Natural killer cell treated with Interleukin-12 subunit alpha and Interleukin-12 subunit beta and Interleukin-15 and Interleukin-18, amount 100 ng/mL, for 72 hours (primary cell): ENCODE measurements around the gene SLC24A4. TPM values are rescaled to one million over a fixed set of nuclear protein-coding genes. Genes with fewer than 3 reads are reported as not detected.

Experiments
- ATAC-seq, 2 donors: fragments of 150-1000 bp; cut with Tn5 transposase in 1 of 2; sonication (Bioruptor Pico), chemical (Tn5 transposase) in 1 of 2; 2 replicates each; pipeline ENCODE4 v1.10.0; 2021
- DNase-seq: peaks from one replicate; pipeline ENCODE4 v3.0.0; 2022; ENCODE audit warnings: low spot score
- H3K27ac Mint-ChIP-seq, 2 donors: 1 replicate in 1 of 2; 2 replicates in 1 of 2; pipeline ENCODE4 v1.8.0; 2022; ENCODE audit warnings: mixed read lengths in 2 of 2, mild to moderate bottlenecking in 1 of 2, moderate library complexity in 1 of 2
- H3K27me3 Mint-ChIP-seq, 2 donors: 1 replicate in 1 of 2; 2 replicates in 1 of 2; pipeline ENCODE4 v1.8.0; 2022; ENCODE audit warnings: mixed read lengths in 2 of 2
- H3K36me3 Mint-ChIP-seq: one replicate; pipeline ENCODE4 v1.8.0; 2022; ENCODE audit warnings: mixed read lengths
- H3K4me1 Mint-ChIP-seq, 2 donors: 1 replicate in 1 of 2; 2 replicates in 1 of 2; pipeline ENCODE4 v1.8.0; 2022; ENCODE audit warnings: low read depth in 2 of 2, mixed read lengths in 2 of 2, mild to moderate bottlenecking in 1 of 2
- H3K4me3 Mint-ChIP-seq: one replicate; pipeline ENCODE4 v1.8.0; 2022; ENCODE audit warnings: mixed read lengths
- H3K9me3 Mint-ChIP-seq: 2 replicates; pipeline ENCODE4 v1.8.0; 2022; ENCODE audit warnings: mixed read lengths
- total RNA-seq, 2 donors: library from RNA; stranded (reverse); gene quantifications; one replicate each; pipeline ENCODE4 v1.2.3, GENCODE V29; 2022

SLC24A4 gene
- total RNA-seq, 2 donors from 2014 or later: 0.17 to 0.36 TPM

DNA sequence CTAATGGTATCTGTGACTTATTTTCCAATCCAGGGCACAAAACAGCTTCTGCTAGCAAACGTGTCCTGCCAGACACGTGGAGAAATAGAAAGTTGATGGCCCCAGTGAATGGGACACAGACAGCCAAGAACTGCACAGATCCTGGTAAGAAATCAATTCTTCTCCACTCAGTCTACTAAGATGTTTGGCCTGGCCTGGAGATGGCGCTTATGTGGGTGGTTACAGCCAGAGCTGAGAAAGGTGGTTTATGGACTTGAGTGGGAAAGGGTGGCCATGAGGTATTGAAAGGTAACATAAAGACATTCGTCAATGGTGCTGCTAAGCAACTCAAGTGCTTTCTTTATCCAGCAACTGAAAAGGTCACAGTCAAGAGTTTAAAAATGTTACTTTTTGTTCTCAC is 2.9 kb downstream of the SLC24A4 start:
- no peak overlapping the region for H3K27ac Mint-ChIP-seq
- ATAC-seq: no peak
- H3K27me3 Mint-ChIP-seq: peaks cover 29 to 37% of the 10 kb centered on the region in 2 donors

DNA sequence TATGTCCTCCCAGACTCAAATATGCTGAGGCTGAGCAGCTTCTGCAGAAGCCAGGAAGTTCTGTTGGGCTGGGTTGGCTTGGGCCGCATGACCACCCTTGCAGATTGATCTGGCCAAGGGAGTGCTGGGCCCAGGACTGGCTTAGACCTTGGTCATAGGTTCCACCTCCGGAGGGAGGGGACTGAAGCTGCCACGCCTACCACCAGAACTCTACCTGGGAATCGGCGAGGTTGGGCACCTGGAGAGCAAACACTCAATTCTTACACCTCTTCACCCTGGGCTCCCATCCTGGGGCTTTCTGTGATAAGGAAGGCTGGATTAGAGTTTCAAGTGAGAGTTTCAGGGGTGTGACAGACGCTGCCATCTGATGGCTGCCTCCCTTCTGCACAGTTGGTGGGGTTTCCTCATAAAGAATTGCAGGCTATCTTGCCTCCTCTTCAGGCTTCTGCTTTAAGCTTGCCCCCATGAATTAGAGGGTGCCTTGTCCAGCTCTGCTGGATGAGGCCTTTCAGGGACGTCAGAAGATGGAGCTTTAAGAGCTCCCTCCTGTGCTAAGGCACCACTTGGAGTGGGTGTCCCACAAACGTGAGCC is 5.8 kb downstream of the SLC24A4 start:
- no peak for DNase-seq
- H3K27ac Mint-ChIP-seq: no peak overlapping the region
- no peaks in the 10 kb centered on the region for H3K9me3 Mint-ChIP-seq
- no peaks in the 10 kb centered on the region for H3K36me3 Mint-ChIP-seq
- peak in 1 of 2 donors; percentile 41 for ATAC-seq
- no peak overlapping the region for H3K4me3 Mint-ChIP-seq
- H3K4me1 Mint-ChIP-seq: no peaks in the 10 kb centered on the region
- H3K27me3 Mint-ChIP-seq: peaks cover 15 to 19% of the 10 kb centered on the region in 2 donors

More for the DNA sequence above, 2.9 kb downstream of the SLC24A4 start:
- Mint-ChIP-seq H3K36me3 (no peaks in the 10 kb centered on the region), H3K9me3 (no peaks in the 10 kb centered on the region), H3K4me1 (peaks cover 0 to 3% of the 10 kb centered on the region in 2 donors), H3K4me3 (no peak overlapping the region)
- no peak for DNase-seq

DNA sequence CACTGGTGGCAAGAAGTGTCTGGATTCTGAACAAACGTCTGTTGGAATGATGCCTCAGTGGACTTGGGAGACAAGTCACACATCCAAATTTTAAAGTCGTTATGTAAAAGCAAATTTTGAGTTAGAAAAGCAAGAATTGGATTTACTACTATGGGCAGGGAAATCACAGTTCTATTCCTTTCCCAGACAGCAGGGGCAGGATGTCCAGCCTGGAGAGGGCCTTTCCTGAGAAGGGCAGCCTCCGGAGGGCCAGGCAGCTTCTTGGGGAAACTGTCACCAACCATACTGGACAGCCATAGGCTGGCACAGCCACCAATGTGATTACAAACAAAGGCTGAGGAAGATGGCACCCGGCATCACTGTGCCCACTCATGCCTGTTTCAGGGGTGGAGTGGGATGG is 11.1 kb downstream of the SLC24A4 start:
- Mint-ChIP-seq H3K36me3 (no peaks in the 10 kb centered on the region), H3K4me1 (no peaks in the 10 kb centered on the region), H3K27me3 (peaks cover 4 to 5% of the 10 kb centered on the region in 2 donors), H3K27ac (no peak overlapping the region), H3K9me3 (no peaks in the 10 kb centered on the region), H3K4me3 (no peak overlapping the region)
- no peak for ATAC-seq
- DNase-seq: no peak

DNA sequence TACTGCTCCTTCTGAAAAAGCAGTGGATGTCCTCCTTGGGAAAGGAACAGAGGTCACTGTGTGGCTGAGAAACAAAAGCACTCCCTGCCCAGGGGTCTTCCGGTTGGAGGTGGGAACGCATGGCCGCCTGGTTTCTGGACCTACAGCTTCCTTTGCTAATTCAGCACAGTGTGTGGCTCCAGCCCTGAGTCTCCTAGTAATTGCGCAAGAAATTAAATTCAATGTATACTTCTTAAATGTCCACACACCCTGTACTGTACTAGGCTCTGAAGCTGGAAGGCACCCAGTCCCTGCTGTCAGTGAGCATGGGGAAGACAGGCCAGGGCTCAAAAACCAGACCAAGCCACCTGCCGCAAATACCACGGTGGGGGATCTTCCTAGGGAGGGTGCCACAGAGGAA is 13.4 kb downstream of the SLC24A4 start:
- Mint-ChIP-seq H3K27me3 (peaks cover 13 to 17% of the 10 kb centered on the region in 2 donors), H3K36me3 (no peaks in the 10 kb centered on the region), H3K27ac (no peak overlapping the region), H3K4me1 (peaks cover 0 to 4% of the 10 kb centered on the region in 2 donors), H3K9me3 (no peaks in the 10 kb centered on the region), H3K4me3 (no peak overlapping the region)
- DNase-seq (no peak), ATAC-seq (no peak)

DNA sequence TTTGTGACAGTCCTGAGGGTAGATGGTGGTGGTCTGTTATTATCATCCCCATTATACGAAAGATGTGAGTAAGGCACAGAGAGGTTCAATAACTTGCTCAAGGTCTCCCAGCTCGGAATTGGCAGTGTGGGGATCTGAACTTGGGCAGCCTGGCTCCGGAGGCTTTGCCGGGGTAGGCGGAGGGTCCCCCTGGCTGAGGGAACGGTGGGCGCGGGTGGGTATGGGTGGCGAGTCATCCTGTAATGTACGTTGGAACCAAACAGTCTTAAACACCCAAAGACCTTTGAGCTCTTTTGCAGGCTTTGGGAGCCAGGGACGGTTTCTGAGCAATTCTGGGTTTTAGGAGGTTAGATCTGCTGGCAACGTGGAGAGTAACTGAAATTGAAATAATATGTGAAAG is 16.5 kb downstream of the SLC24A4 start:
- Mint-ChIP-seq H3K9me3 (no peaks in the 10 kb centered on the region), H3K36me3 (peaks cover 4% of the 10 kb centered on the region), H3K27ac (no peak overlapping the region), H3K27me3 (peaks cover 31 to 32% of the 10 kb centered on the region in 2 donors), H3K4me1 (peaks cover 0 to 4% of the 10 kb centered on the region in 2 donors), H3K4me3 (no peak overlapping the region)
- DNase-seq: no peak
- ATAC-seq: no peak

DNA sequence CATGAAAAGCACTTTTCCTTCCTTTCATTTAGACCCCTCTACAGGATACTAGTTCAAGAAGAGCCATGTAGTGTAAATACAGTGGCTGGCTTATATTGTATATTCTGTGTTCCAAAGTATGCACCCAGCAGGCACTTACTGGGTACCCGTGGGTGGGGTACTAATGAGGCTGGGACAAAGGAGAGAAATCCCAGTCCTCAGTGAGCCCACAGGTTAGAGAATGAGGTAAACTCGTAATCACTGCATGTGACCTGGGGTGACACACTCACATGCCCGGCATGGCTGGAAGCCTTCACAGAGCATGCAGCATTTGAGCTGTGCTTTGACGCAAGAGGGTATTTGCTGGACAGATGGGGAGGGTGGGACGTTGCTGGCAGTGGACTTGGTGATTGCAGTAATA is 17.1 kb downstream of the SLC24A4 start:
- no peak overlapping the region for H3K4me3 Mint-ChIP-seq
- H3K36me3 Mint-ChIP-seq: peaks cover 4% of the 10 kb centered on the region
- DNase-seq (no peak), ATAC-seq (no peak)
- peaks cover 33% of the 10 kb centered on the region in 2 donors for H3K27me3 Mint-ChIP-seq
- H3K4me1 Mint-ChIP-seq: peaks cover 0 to 4% of the 10 kb centered on the region in 2 donors
- H3K9me3 Mint-ChIP-seq: no peaks in the 10 kb centered on the region
- H3K27ac Mint-ChIP-seq: no peak overlapping the region

DNA sequence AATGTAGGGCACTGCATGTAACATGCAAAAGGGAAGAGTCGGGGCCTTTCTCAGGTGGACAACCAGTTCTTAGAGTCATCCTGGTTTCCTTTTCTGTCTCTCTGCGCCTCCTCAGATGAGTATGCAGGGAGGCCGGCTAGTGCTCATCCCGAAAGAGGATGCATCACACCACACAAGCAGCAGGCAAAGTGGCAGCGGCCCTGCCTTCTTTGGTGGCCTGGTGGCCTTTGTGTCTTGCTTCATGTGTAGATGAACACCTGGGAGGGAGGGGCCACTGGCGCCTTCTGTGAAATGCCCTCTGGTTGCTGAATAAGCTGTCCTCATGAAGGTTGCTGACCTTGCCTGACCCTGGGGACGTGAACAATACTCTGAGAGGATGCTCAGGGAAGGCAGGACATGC is 18.0 kb downstream of the SLC24A4 start:
- Mint-ChIP-seq H3K27ac (peak overlapping the region in 1 of 2 donors; percentile 48), H3K4me3 (peak overlapping the region; percentile 51), H3K4me1 (peaks cover 0 to 4% of the 10 kb centered on the region in 2 donors), H3K36me3 (peaks cover 4% of the 10 kb centered on the region), H3K9me3 (no peaks in the 10 kb centered on the region), H3K27me3 (peaks cover 33% of the 10 kb centered on the region in 2 donors)
- ATAC-seq: peak in 1 of 2 donors; percentile 80
- DNase-seq: no peak

DNA sequence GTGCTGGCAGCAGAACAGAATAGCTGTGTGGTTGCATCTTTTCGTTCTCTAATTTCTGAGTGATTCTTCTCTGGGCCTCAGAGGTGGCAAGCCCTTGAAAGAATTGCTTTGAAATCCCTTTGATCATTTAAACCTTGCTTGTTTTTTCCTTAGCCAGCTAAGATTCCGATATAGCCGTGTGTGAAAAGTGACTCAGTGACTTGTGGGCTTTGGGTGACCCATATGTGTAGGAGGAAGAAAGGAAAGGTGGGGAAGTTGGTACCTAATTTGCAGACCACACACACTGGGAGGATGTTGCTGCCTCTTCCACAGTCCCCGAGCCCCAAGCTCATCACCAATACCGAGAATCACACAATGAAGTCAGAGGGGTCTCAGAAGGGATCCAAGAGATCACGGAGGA is 18.8 kb downstream of the SLC24A4 start:
- Mint-ChIP-seq H3K4me3 (no peak overlapping the region), H3K4me1 (peaks cover 0 to 4% of the 10 kb centered on the region in 2 donors), H3K27ac (no peak overlapping the region)

DNA sequence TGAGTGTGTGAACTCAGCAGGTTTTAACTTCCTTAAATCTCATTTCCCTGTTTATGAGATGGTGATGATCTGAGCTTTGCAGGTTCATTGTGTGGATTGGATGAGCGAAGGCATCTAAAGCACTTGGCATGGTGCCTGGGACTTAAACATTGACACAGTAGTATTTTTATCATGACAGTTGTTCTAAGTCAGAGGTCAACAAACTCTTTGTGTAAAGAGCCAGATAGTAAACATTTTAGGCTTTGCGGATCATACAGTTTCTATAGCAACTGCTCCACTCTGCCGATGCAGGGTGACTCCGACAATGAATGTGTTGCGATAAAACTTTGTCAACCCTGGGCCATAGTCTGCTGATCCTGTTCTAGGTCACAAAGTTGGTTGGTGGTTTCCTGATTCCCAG is 25.2 kb downstream of the SLC24A4 start:
- Mint-ChIP-seq H3K27ac (no peak overlapping the region), H3K4me1 (peaks cover 6 to 8% of the 10 kb centered on the region in 2 donors), H3K9me3 (no peaks in the 10 kb centered on the region), H3K36me3 (peaks cover 4% of the 10 kb centered on the region), H3K27me3 (peaks cover 14 to 15% of the 10 kb centered on the region in 2 donors), H3K4me3 (no peak overlapping the region)
- ATAC-seq (no peak), DNase-seq (no peak)

More for the DNA sequence above, 18.8 kb downstream of the SLC24A4 start:
- H3K9me3 Mint-ChIP-seq: no peaks in the 10 kb centered on the region
- DNase-seq (no peak), ATAC-seq (peak in 1 of 2 donors; percentile 55)
- peaks cover 30 to 33% of the 10 kb centered on the region in 2 donors for H3K27me3 Mint-ChIP-seq
- H3K36me3 Mint-ChIP-seq: peaks cover 4% of the 10 kb centered on the region

DNA sequence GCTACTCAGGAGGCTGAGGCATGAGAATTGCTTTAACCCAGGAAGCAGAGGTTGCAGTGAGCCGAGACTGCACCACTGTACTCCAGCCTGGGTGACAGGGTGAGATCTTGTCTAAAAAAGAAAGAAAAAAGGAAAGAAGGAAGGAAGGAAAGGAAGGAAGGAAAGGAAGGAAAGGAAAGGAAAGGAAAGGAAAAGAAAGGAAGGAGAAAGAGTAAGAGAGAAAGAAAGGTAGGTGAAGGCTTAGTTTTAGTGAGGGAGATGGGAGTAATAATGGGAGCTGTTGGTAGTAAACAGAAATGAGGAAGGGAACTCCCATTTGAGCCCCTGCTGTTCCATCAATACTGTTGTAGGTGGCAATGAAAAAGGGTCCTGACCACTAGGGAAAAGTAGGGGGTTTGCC is 28.8 kb downstream of the SLC24A4 start:
- H3K4me3 Mint-ChIP-seq: no peak overlapping the region
- H3K27me3 Mint-ChIP-seq: peaks cover 0 to 7% of the 10 kb centered on the region in 2 donors
- H3K36me3 Mint-ChIP-seq: no peaks in the 10 kb centered on the region
- DNase-seq (no peak), ATAC-seq (no peak)
- H3K27ac Mint-ChIP-seq: no peak overlapping the region
- no peaks in the 10 kb centered on the region for H3K9me3 Mint-ChIP-seq
- peaks cover 6 to 8% of the 10 kb centered on the region in 2 donors for H3K4me1 Mint-ChIP-seq

DNA sequence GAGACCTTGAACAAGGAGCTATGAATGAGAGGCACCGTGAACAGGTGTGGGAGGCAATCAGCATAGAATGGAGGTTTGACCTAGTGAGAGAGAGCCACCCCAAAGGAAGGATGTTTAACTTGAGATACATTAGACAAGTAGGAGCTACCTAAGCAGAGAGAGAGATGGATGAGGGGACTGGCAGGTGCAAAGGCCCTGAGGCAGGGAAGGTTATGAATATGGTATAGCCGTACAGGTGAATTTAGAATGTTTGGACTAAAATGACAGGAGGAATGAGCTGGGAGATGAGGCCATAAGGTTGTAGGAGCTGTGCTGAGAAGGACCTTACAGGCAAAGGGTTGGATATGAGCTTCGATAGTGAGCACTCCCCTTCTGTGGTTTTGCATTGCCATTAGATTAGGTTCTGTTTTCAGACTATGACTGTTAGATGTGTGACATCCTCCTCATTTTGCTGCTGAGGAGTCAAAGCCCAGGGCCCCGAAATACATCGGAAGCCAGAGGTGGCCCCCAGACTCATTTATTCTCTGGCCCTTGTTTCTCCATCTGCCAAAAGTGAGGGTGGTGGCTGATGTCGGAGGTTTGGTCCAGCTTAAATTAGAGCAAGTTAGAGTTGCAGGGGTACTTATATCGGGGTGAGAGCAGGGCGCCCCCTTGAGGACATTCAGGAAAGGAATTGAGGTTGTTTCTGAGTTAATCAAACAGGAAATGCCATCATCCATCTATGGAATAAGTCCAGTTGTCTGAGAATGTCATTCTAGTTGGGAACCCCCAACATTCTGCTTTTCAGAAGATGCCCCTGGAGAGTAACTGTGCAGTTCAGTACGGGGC is 29.4 kb downstream of the SLC24A4 start:
- DNase-seq (no peak), ATAC-seq (no peak)
- H3K27ac Mint-ChIP-seq: no peak overlapping the region
- H3K4me1 Mint-ChIP-seq: peaks cover 6 to 8% of the 10 kb centered on the region in 2 donors
- no peaks in the 10 kb centered on the region for H3K36me3 Mint-ChIP-seq
- peaks cover 0 to 7% of the 10 kb centered on the region in 2 donors for H3K27me3 Mint-ChIP-seq
- no peaks in the 10 kb centered on the region for H3K9me3 Mint-ChIP-seq
- H3K4me3 Mint-ChIP-seq: no peak overlapping the region

DNA sequence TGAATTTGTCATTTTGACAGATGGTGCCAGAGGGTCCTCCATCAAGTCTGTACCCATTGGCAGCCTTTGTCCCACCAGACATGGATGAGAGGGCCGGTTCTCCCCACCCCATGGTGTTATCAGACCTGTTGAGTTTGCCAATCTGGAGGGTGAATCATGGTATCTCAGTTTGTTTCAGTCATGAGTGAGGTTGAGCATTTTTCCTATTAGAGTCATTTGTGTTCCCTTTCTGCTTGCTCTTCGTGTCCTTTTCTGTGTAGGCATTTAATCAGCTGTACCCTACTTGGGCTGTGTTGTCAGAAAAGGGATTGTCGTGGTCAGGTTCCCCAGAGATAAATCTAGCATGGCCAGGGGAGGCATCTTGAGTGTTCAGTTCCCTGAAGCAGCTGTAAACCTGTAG is 30.5 kb downstream of the SLC24A4 start:
- Mint-ChIP-seq H3K27me3 (peaks cover 0 to 7% of the 10 kb centered on the region in 2 donors), H3K4me3 (no peak overlapping the region), H3K4me1 (peaks cover 6 to 8% of the 10 kb centered on the region in 2 donors), H3K9me3 (no peaks in the 10 kb centered on the region), H3K27ac (no peak overlapping the region), H3K36me3 (no peaks in the 10 kb centered on the region)
- ATAC-seq: no peak
- no peak for DNase-seq

DNA sequence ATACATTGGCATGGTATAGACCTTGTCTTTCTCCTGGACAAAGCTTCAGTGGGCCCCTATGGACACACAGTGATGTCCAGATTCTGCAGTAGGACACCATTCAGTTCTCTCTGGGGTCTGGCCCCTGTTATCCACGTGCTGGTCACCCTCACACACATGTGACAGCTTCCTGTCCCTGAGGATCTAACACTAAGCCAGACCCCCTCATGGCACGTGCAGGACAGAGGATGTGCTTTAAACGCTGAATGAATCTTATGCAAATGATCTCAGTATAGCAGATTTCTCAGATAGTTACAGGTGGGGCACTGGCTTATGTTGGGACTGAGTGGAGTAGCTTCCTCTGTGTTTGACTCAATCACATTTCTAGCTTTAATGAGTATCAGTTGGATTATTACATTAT is 33.7 kb downstream of the SLC24A4 start:
- H3K9me3 Mint-ChIP-seq: no peaks in the 10 kb centered on the region
- DNase-seq (no peak), ATAC-seq (no peak)
- no peak overlapping the region for H3K27ac Mint-ChIP-seq
- peaks cover 6 to 13% of the 10 kb centered on the region in 2 donors for H3K4me1 Mint-ChIP-seq
- no peaks in the 10 kb centered on the region for H3K36me3 Mint-ChIP-seq
- no peak overlapping the region for H3K4me3 Mint-ChIP-seq
- peaks cover 0 to 15% of the 10 kb centered on the region in 2 donors for H3K27me3 Mint-ChIP-seq

DNA sequence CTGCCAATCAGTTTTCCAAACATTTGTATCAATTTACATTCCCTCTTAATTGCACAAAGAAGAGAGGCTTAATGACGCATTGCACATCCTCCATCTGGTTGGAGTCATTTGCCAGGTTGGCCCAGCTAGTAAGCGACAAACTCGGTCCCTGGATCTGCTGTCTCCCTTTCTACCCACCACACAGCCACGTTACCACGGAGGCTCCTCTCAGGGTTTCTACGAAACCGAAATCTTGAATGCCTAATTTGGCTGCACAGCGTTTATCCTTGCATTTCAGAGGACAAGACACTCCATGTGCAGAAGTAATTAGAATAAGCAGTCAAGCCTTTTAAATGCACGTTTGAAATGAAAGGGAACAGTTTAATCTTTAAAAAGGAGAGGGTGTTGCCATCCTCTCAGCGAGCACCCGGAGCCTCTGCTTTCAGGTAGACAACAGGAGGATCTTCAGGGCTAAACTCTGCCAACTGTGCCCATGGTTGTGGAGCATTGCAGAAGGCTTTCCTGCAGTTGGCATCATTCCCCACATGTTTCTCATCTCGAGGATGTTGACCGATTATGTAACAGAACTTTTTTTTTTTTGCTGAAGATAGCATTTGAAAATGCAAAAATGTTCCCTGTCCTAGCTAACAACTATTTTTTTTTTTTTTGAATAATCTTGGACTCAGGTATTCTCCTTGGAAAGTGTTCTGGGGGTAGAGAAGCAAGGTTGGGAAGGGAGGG is 37.8 kb downstream of the SLC24A4 start:
- Mint-ChIP-seq H3K27ac (no peak overlapping the region), H3K4me3 (no peak overlapping the region), H3K4me1 (peaks cover 0 to 8% of the 10 kb centered on the region in 2 donors), H3K36me3 (no peaks in the 10 kb centered on the region), H3K27me3 (peaks cover 9 to 12% of the 10 kb centered on the region in 2 donors), H3K9me3 (no peaks in the 10 kb centered on the region)
- no peak for DNase-seq
- ATAC-seq: no peak
